H1 (cell line): ENCODE results near the gene OPN3.

Experiments used
- BCL11A ChIP-seq, 2 experiments: IDR thresholded peaks; one replicate each; pipeline ENCODE4 v1.6.1; 2011; ENCODE audit warnings: low read depth in 2 of 2, low read length in 2 of 2, mild to moderate bottlenecking in 2 of 2
- CTCF ChIP-seq, 3 experiments: IDR thresholded peaks; 1 replicate in 2 of 3; 2 replicates in 1 of 3; pipeline versions ENCODE4 v1.5.1 to v1.6.1; 2011; ENCODE audit warnings: low read length in 3 of 3, mild to moderate bottlenecking in 3 of 3, inconsistent platforms in 2 of 3, low read depth in 1 of 3, moderate library complexity in 1 of 3; ENCODE audit not compliant: insufficient read depth in 1 of 3; ENCODE audit errors: control extremely low read depth in 1 of 3
- EGR1 ChIP-seq: IDR thresholded peaks from 2 replicates; pipeline ENCODE4 v1.6.1; 2011; ENCODE audit warnings: low read depth, low read length, borderline replicate concordance
- PHF8 ChIP-seq: fragments of 200-600 bp; sonication (generic); conservative IDR thresholded peaks from 2 replicates; pipeline ENCODE4 v1.7.1; 2012; ENCODE audit warnings: low read depth, mild to moderate bottlenecking, inconsistent platforms, low read length, moderate library complexity
- SUZ12 ChIP-seq: fragments of 200-600 bp; sonication (generic); IDR thresholded peaks from 2 replicates; pipeline ENCODE4 v1.6.1; 2012; ENCODE audit warnings: mild to moderate bottlenecking, inconsistent platforms, low read length, moderate library complexity, mixed read lengths

- TF ChIP-seq SUZ12: no peak
- TF ChIP-seq PHF8: no peak
- TF ChIP-seq EGR1: no peak
- TF ChIP-seq BCL11A (IDR thresholded peaks at IDR 0.05; ENCODE audit: low read depth in 2 of 2, low read length in 2 of 2): no peak
- no peak for TF ChIP-seq CTCF (IDR thresholded peaks at IDR 0.05; ENCODE audit: control extremely low read depth in 1 of 3, insufficient read depth in 1 of 3, low read depth in 1 of 3, low read length in 3 of 3)
Observed at GRCh38 chr1:241608379-241609033, 31.7 kb downstream of the OPN3 start.
